Measurements from ENCODE around the gene PUSL1.

PUSL1 gene

GRCh38 chr1:1318131-1318652 lies 9.8 kb downstream of the PUSL1 start (continued):
- peak; percentile 98 for TF ChIP-seq ZSCAN16 (tag by site-specific recombination; IDR thresholded peaks at IDR 0.05)
- peak; percentile 96 for TF ChIP-seq WT1 (tag by site-specific recombination; IDR thresholded peaks at IDR 0.05)
- TF ChIP-seq HIC1 (tag by site-specific recombination; IDR thresholded peaks at IDR 0.05) = peak; percentile 86
- TF ChIP-seq ZNF350 (tag by site-specific recombination; IDR thresholded peaks at IDR 0.05) = no peak
- no peak for TF ChIP-seq ZNF677 (tag by site-specific recombination; IDR thresholded peaks at IDR 0.05)
- peak; percentile 3 for TF ChIP-seq ZBTB26 (tag by site-specific recombination; optimal IDR thresholded peaks at IDR 0.05)
- no peak for TF ChIP-seq ZNF48 (tag by site-specific recombination; IDR thresholded peaks at IDR 0.05)

GRCh38 chr1:1318777-1319645 lies 10.6 kb downstream of the PUSL1 start:
- H3K9me3 ChIP-seq (ENCODE audit: control insufficient read depth, insufficient read depth, low read depth, low read length) = no peaks in the 10 kb centered on the region
- ChIA-PET CTCF (no interaction called here), POLR2A (interaction anchor here (0.7 to 1.7 kb wide), 6 partner anchors 9 to 319 kb away, joined by 3 to 7 read pairs (median 4); partner anchors contain the start of gene HES4)
- H3K4me1 ChIP-seq (ENCODE audit: control insufficient read depth, insufficient read depth, low read length) = peaks cover 20% of the 10 kb centered on the region
- peak overlapping the region; percentile 58 for H3K27ac ChIP-seq (ENCODE audit: extremely low read depth, low read depth, low read length)
- H3K4me3 ChIP-seq (ENCODE audit: low read depth, low read length) = no peak overlapping the region
- peaks cover 20 to 72% of the 10 kb centered on the region in 2 experiments for H3K36me3 ChIP-seq (ENCODE audit: control insufficient read depth in 2 of 2, insufficient read depth in 1 of 2, low read length in 2 of 2)
- TF ChIP-seq ZNF610 (tag by site-specific recombination; IDR thresholded peaks at IDR 0.05; ENCODE audit: borderline replicate concordance) (no peak), ZBTB7A (tag by site-specific recombination; IDR thresholded peaks at IDR 0.05; ENCODE audit: low read depth) (no peak; the same call in 1 of the 2 replicates), PATZ1 (tag by site-specific recombination; IDR thresholded peaks at IDR 0.05) (peak; percentile 57), ZXDB (tag by site-specific recombination; IDR thresholded peaks at IDR 0.05) (no peak), ZNF658 (tag by site-specific recombination; IDR thresholded peaks at IDR 0.05) (no peak), ZNF140 (tag by site-specific recombination; IDR thresholded peaks at IDR 0.05) (no peak), ZNF354C (tag by site-specific recombination; IDR thresholded peaks at IDR 0.05; ENCODE audit: borderline replicate concordance, low read depth) (no peak), ZNF433 (tag by site-specific recombination; IDR thresholded peaks at IDR 0.05; ENCODE audit: low read depth) (no peak), ZBTB26 (tag by site-specific recombination; optimal IDR thresholded peaks at IDR 0.05) (peak; percentile 5), FEZF1 (tag by site-specific recombination; IDR thresholded peaks at IDR 0.05) (no peak), ZNF350 (tag by site-specific recombination; IDR thresholded peaks at IDR 0.05) (no peak), HIC1 (tag by site-specific recombination; IDR thresholded peaks at IDR 0.05) (peak; percentile 50; the same call in 1 of the 2 replicates), YY2 (tag by site-specific recombination; IDR thresholded peaks at IDR 0.05) (no peak), WT1 (tag by site-specific recombination; IDR thresholded peaks at IDR 0.05) (no peak), ZNF10 (tag by site-specific recombination; IDR thresholded peaks at IDR 0.05) (no peak), ZNF121 (tag by site-specific recombination; IDR thresholded peaks at IDR 0.05) (0 out of 2 replicates have a peak, but pooled peaks have one; percentile 36), KLF1 (tag by site-specific recombination; IDR thresholded peaks at IDR 0.05) (peak; percentile 48; the same call in 1 of the 2 replicates), KLF17 (tag by site-specific recombination; IDR thresholded peaks at IDR 0.05) (0 out of 2 replicates have a peak, but pooled peaks have one; percentile 37), BCL11A (tag by site-specific recombination; IDR thresholded peaks at IDR 0.05; ENCODE audit: low read depth) (no peak; the same call in 1 of the 2 replicates), KLF9 (tag by site-specific recombination; IDR thresholded peaks at IDR 0.05; ENCODE audit: low read depth) (no peak)

All from HEK293 (cell line).